HCT116 (cell line): Measurements from ENCODE around the gene EFCAB5. TPM values are rescaled to one million over a fixed set of nuclear protein-coding genes. Genes with fewer than 3 reads are reported as not detected.

Experiments
- ATAC-seq: fragments of 200-7000 bp; cut with Tn5 transposase; 2 replicates; pipeline ENCODE4 v1.9.1; 2020; ENCODE audit warnings: mild to moderate bottlenecking, moderate library complexity
- BruUV-seq: library from RNA; stranded (reverse); fragments of 400-500 nt; replicated peaks from 2 replicates; lab custom pipeline; 2021; lab: Mats Ljungman, UMichigan
- CTCF ChIA-PET: fragments of 300-600 bp; sonication (Branson Sonifier 250); formaldehyde crosslinking; loops from one replicate; lab custom pipeline; 2021; ENCODE audit warnings: antibody characterized with exemption; lab: Charles Lee
- POLR2A ChIA-PET: fragments of 300-600, 350-600 bp; sonication (Branson Sonifier 250); formaldehyde crosslinking; loops from one replicate; lab custom pipeline; 2021; ENCODE audit warnings: antibody characterized with exemption; lab: Charles Lee
- RAD21 ChIA-PET, 2 experiments: fragments of 300-600 bp; sonication (Branson Sonifier 250); formaldehyde crosslinking; loops; one replicate each; lab custom pipeline; 2023; ENCODE audit warnings: low total read pairs in 2 of 2; ENCODE audit not compliant: uncharacterized antibody in 2 of 2, unreplicated experiment in 2 of 2, low non-redundant PET in 1 of 2; lab: Charles Lee
- DNase-seq: peaks from one replicate; pipeline ENCODE4 v3.0.0-alpha.2; 2010; ENCODE audit warnings: low read depth, low spot score
- H2AFZ ChIP-seq: fragments of 200-600 bp; shearing (Covaris generic), sonication (generic); 2 replicates; pipeline ENCODE4 v1.6.1; 2017; ENCODE audit warnings: low read depth, mixed run types, mixed read lengths, antibody characterized with exemption, low read length; ENCODE audit not compliant: poor library complexity, severe bottlenecking
- H3K27ac ChIP-seq: 2 replicates; pipeline ENCODE4 v1.5.1; 2012; ENCODE audit warnings: low read depth, low read length
- H3K27me3 ChIP-seq: fragments of 200-600 bp; sonication (generic); 2 replicates; pipeline ENCODE4 v1.6.1; 2016; ENCODE audit warnings: mixed run types, low read length, mixed read lengths; ENCODE audit not compliant: insufficient read depth
- H3K36me3 ChIP-seq, 2 experiments: fragments of 200-500 bp in 1 of 2; fragments of 200-600 bp in 1 of 2; sonication (Bioruptor generic) in 1 of 2; sonication (generic) in 1 of 2; 2 replicates each; pipeline versions ENCODE4 v1.5.1 to v1.6.1; 2014 to 2016; ENCODE audit warnings: low read length in 2 of 2, inconsistent platforms in 1 of 2, mixed read lengths in 1 of 2, mixed run types in 1 of 2; ENCODE audit not compliant: insufficient read depth in 2 of 2, control insufficient read depth in 1 of 2
- H3K4me1 ChIP-seq, 2 experiments: fragments of 200-600 bp in 1 of 2; sonication (generic) in 1 of 2; 2 replicates each; pipeline versions ENCODE4 v1.5.1 to v1.6.1; 2012 to 2017; ENCODE audit warnings: low read length in 2 of 2, inconsistent platforms in 1 of 2, mild to moderate bottlenecking in 1 of 2, mixed read lengths in 1 of 2, mixed run types in 1 of 2, moderate library complexity in 1 of 2; ENCODE audit not compliant: insufficient read depth in 2 of 2, control insufficient read depth in 1 of 2
- H3K4me2 ChIP-seq: fragments of 200-600 bp; sonication (generic); 2 replicates; pipeline ENCODE4 v1.6.1; 2017; ENCODE audit warnings: mixed run types, low read length, mixed read lengths
- H3K4me3 ChIP-seq, 2 experiments: fragments of 200-600 bp in 1 of 2; sonication (generic) in 1 of 2; replicated peaks in 1 of 2; 2 replicates each; pipeline ENCODE4 v1.5.1; 2011 to 2016; ENCODE audit warnings: low read length in 2 of 2, control low read depth in 1 of 2, low read depth in 1 of 2, mild to moderate bottlenecking in 1 of 2, mixed read lengths in 1 of 2, mixed run types in 1 of 2
- H3K79me2 ChIP-seq: fragments of 200-600 bp; sonication (generic); 2 replicates; pipeline ENCODE4 v1.6.1; 2017; ENCODE audit warnings: mild to moderate bottlenecking, mixed run types, low read length, moderate library complexity, mixed read lengths; ENCODE audit not compliant: insufficient read depth
- H3K9ac ChIP-seq: fragments of 200-600 bp; sonication (generic); 2 replicates; pipeline ENCODE4 v1.6.1; 2016; ENCODE audit warnings: low read length, mixed read lengths
- H3K9me2 ChIP-seq: fragments of 200-600 bp; sonication (generic), shearing (Covaris generic); 2 replicates; pipeline ENCODE4 v1.6.1; 2017; ENCODE audit warnings: mixed run types, mild to moderate bottlenecking, moderate library complexity; ENCODE audit not compliant: insufficient read depth
- H3K9me3 ChIP-seq, 2 experiments: fragments of 200-500 bp in 1 of 2; fragments of 200-600 bp in 1 of 2; sonication (Bioruptor generic) in 1 of 2; sonication (generic) in 1 of 2; 2 replicates each; pipeline ENCODE4 v1.6.1; 2014 to 2017; ENCODE audit warnings: low read length in 2 of 2, mixed read lengths in 2 of 2, inconsistent platforms in 1 of 2, low read depth in 1 of 2, mild to moderate bottlenecking in 1 of 2, mixed run types in 1 of 2, moderate library complexity in 1 of 2; ENCODE audit not compliant: control insufficient read depth in 1 of 2, insufficient read depth in 1 of 2
- H4K20me1 ChIP-seq: fragments of 200-600 bp; sonication (generic), shearing (Covaris generic); 2 replicates; pipeline ENCODE4 v1.6.1; 2017; ENCODE audit warnings: mixed run types, mild to moderate bottlenecking, moderate library complexity; ENCODE audit not compliant: insufficient read depth
- CBX3 ChIP-seq: IDR thresholded peaks from 2 replicates; pipeline ENCODE4 v1.6.1; 2012; ENCODE audit warnings: low read depth
- CEBPB ChIP-seq: IDR thresholded peaks from 2 replicates; pipeline ENCODE4 v1.6.1; 2012; ENCODE audit warnings: low read depth
- ELF1 ChIP-seq: IDR thresholded peaks from 2 replicates; pipeline ENCODE4 v1.6.1; 2012; ENCODE audit warnings: low read depth, borderline replicate concordance
- EZH2 ChIP-seq: fragments of 200-600 bp; sonication (generic); IDR thresholded peaks from 2 replicates; pipeline ENCODE4 v1.6.1; 2017; ENCODE audit warnings: antibody characterized with exemption, mixed run types
- EZH2phosphoT487 ChIP-seq: fragments of 200-600 bp; IDR thresholded peaks from 2 replicates; pipeline ENCODE4 v1.6.1; 2018; ENCODE audit warnings: antibody characterized with exemption, borderline replicate concordance
- FOSL1 ChIP-seq: IDR thresholded peaks from 2 replicates; pipeline ENCODE4 v1.6.1; 2012; ENCODE audit warnings: low read depth
- MAX ChIP-seq: IDR thresholded peaks from 2 replicates; pipeline ENCODE4 v1.6.1; 2012
- POLR2A ChIP-seq: IDR thresholded peaks from 2 replicates; pipeline ENCODE4 v1.7.0; 2011; ENCODE audit warnings: borderline replicate concordance; ENCODE audit not compliant: insufficient read depth, insufficient read length; ENCODE audit errors: extremely low read depth
- POLR2AphosphoS5 ChIP-seq: IDR thresholded peaks from 2 replicates; pipeline ENCODE4 v1.6.1; 2011; ENCODE audit warnings: mild to moderate bottlenecking, low read depth, low read length, moderate library complexity
- SIN3A ChIP-seq: IDR thresholded peaks from 2 replicates; pipeline ENCODE4 v1.6.1; 2012; ENCODE audit warnings: low read depth
- SP1 ChIP-seq: IDR thresholded peaks from 2 replicates; pipeline ENCODE4 v1.6.1; 2012; ENCODE audit warnings: low read depth
- SRF ChIP-seq: IDR thresholded peaks from 2 replicates; pipeline ENCODE4 v1.6.1; 2012; ENCODE audit warnings: low read depth
- TCF7L2 ChIP-seq: IDR thresholded peaks from 2 replicates; pipeline ENCODE4 v1.7.0; 2011; ENCODE audit warnings: borderline replicate concordance, inconsistent platforms; ENCODE audit not compliant: insufficient read depth, insufficient read length; ENCODE audit errors: extremely low read depth
- YY1 ChIP-seq: IDR thresholded peaks from 2 replicates; pipeline ENCODE4 v1.6.1; 2011; ENCODE audit warnings: low read length, low read depth, moderate library complexity, mild to moderate bottlenecking; ENCODE audit not compliant: insufficient replicate concordance; ENCODE audit errors: extremely low read depth
- ZFX ChIP-seq: fragments of 450-650 bp; IDR thresholded peaks from 2 replicates; pipeline ENCODE4 v1.6.1; 2017
- intact Hi-C: fragments of 100-400 bp; cut with micrococcal nuclease; formaldehyde crosslinking; loops from 2 replicates; pipeline ENCODE4 v1.10.0; 2022
- total RNA-seq: library from RNA; stranded (reverse); gene quantifications from one replicate; pipeline ENCODE4 v1.2.1, GENCODE V29; 2021; ENCODE audit not compliant: unreplicated experiment
- TF ChIP-seq, protein P1 (sequence below): IDR thresholded peaks from 2 replicates; pipeline ENCODE4 v1.6.1; 2011; ENCODE audit warnings: mild to moderate bottlenecking, low read length, moderate library complexity; ENCODE audit not compliant: insufficient replicate concordance; ENCODE audit errors: extremely low read depth

The EFCAB5 gene
- total RNA-seq, 1 experiment from 2014 or later = 0.17 TPM

- TF ChIP-seq POLR2AphosphoS5 = no peak
- TF ChIP-seq FOSL1 = no peak
- TF ChIP-seq SRF = no peak
- no peak for TF ChIP-seq CEBPB
- no peak for TF ChIP-seq SIN3A
- TF ChIP-seq YY1 = no peak
- no peak for TF ChIP-seq EZH2phosphoT487
- no peak for TF ChIP-seq ELF1
- TF ChIP-seq MAX = no peak
- ChIA-PET RAD21 (no interaction called here), POLR2A (interaction anchor here (0.8 kb wide), 1 partner anchor 10 kb away, joined by 3 read pairs; no protein-coding TSS in a partner anchor), CTCF (interaction anchor here (1.5 kb wide), 1 partner anchor 22 kb away, joined by 8 read pairs; no protein-coding TSS in a partner anchor)
- intact Hi-C loops = no loop called here
- Histone ChIP-seq H3K4me3 (no peak overlapping the region), H3K4me1 (no peaks in the 10 kb centered on the region), H3K36me3 (no peaks in the 10 kb centered on the region), H2AFZ (no peak overlapping the region), H3K4me2 (no peak overlapping the region), H3K79me2 (peaks cover 5% of the 10 kb centered on the region), H3K27me3 (no peaks in the 10 kb centered on the region), H3K27ac (no peak overlapping the region), H4K20me1 (no peaks in the 10 kb centered on the region), H3K9ac (no peak overlapping the region), H3K9me2 (no peaks in the 10 kb centered on the region), H3K9me3 (peaks cover 10 to 12% of the 10 kb centered on the region in 2 experiments; a peak in 3 of 4 replicates)
- no peak for DNase-seq
- BruUV-seq = no TSS peak
- ATAC-seq = no peak
These were observed 32.0 kb upstream of the EFCAB5 start for GRCh38 chr17:29909236-29910003.

GRCh38 chr17:29911641-29912177 is 29.7 kb upstream of the EFCAB5 start:
- H3K27me3 ChIP-seq = no peaks in the 10 kb centered on the region
- intact Hi-C loops = no loop called here
- no TSS peak for BruUV-seq
- H2AFZ ChIP-seq = no peak overlapping the region
- ChIA-PET POLR2A (no interaction called here), RAD21 (no interaction called here), CTCF (interaction anchor here (1.7 kb wide), 1 partner anchor 19 kb away, joined by 5 read pairs; the partner anchor contains the start of gene SSH2)
- no peaks in the 10 kb centered on the region; the same call in none of the 2 replicates for H3K79me2 ChIP-seq
- H3K27ac ChIP-seq = no peak overlapping the region
- no peaks in the 10 kb centered on the region for H3K9me3 ChIP-seq
- H3K4me3 ChIP-seq = no peak overlapping the region
- no peaks in the 10 kb centered on the region for H4K20me1 ChIP-seq
- no peaks in the 10 kb centered on the region for H3K4me1 ChIP-seq
- no peaks in the 10 kb centered on the region for H3K36me3 ChIP-seq
- no peak overlapping the region for H3K4me2 ChIP-seq
- no peak overlapping the region for H3K9ac ChIP-seq
- DNase-seq (no peak), ATAC-seq (no peak)
- no peaks in the 10 kb centered on the region for H3K9me2 ChIP-seq
- TF ChIP-seq SP1 = no peak
- no peak for TF ChIP-seq FOSL1
- TF ChIP-seq, protein P1, sequence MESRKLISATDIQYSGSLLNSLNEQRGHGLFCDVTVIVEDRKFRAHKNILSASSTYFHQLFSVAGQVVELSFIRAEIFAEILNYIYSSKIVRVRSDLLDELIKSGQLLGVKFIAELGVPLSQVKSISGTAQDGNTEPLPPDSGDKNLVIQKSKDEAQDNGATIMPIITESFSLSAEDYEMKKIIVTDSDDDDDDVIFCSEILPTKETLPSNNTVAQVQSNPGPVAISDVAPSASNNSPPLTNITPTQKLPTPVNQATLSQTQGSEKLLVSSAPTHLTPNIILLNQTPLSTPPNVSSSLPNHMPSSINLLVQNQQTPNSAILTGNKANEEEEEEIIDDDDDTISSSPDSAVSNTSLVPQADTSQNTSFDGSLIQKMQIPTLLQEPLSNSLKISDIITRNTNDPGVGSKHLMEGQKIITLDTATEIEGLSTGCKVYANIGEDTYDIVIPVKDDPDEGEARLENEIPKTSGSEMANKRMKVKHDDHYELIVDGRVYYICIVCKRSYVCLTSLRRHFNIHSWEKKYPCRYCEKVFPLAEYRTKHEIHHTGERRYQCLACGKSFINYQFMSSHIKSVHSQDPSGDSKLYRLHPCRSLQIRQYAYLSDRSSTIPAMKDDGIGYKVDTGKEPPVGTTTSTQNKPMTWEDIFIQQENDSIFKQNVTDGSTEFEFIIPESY = no peak
- no peak for TF ChIP-seq EZH2phosphoT487
- no peak for TF ChIP-seq MAX
- no peak for TF ChIP-seq EZH2
- no peak for TF ChIP-seq YY1
- no peak for TF ChIP-seq TCF7L2
- no peak for TF ChIP-seq CBX3
- no peak for TF ChIP-seq ZFX
- no peak for TF ChIP-seq POLR2A
